Measurements from ENCODE around the gene GLI3.

DNA sequence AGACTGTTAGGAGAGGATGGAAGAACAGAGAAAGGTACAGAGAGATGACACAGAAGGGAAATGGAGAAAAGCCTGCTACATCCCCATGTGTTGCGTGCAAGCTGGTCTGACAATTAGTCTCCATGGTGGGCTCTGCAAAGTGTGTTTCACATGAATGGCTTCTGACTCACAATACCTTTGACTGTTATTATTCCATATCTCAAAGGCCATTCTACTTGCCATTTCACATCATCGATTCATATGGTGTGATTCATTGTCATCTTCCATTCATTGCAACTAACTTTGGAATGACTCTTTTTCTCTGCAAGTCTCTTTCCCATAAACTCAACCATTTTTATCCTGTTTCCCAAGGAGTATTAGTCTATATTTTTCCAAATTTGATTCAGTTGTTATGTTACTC, 325.2 kb downstream of the GLI3 start:
- TF ChIP-seq TAF1 (IDR thresholded peaks at IDR 0.05; ENCODE audit: borderline replicate concordance, insufficient read depth, low read length), result no peak
- no peak for TF ChIP-seq SIN3A (IDR thresholded peaks at IDR 0.05; ENCODE audit: borderline replicate concordance, insufficient read depth, low read length)
- TF ChIP-seq REST (IDR thresholded peaks at IDR 0.05; ENCODE audit: insufficient read depth in 1 of 2, low read depth in 2 of 2, low read length in 2 of 2), result no peak
- no peak for TF ChIP-seq POLR2AphosphoS5 (IDR thresholded peaks at IDR 0.05; ENCODE audit: low read depth, low read length)
